ENCODE results near the gene LTB.

The LTB gene

GRCh38 chr6:31558318-31558625 lies 24.0 kb downstream of the LTB start:
- ChIA-PET CTCF (interaction anchor here (1.4 to 4.1 kb wide), 3 partner anchors 38 to 65 kb away, joined by 3 to 29 read pairs (median 8); no protein-coding TSS in a partner anchor), POLR2A (no interaction called here)
- TF ChIP-seq ZFP37 (tag by site-specific recombination; IDR thresholded peaks at IDR 0.05), result no peak
- TF ChIP-seq ZNF664 (tag by site-specific recombination; IDR thresholded peaks at IDR 0.05), result no peak
- TF ChIP-seq ZNF280C (tag by site-specific recombination; IDR thresholded peaks at IDR 0.05), result no peak
- TF ChIP-seq KLF1 (tag by site-specific recombination; IDR thresholded peaks at IDR 0.05), result no peak
- no peak for TF ChIP-seq ZFHX2 (tag by site-specific recombination; conservative IDR thresholded peaks at IDR 0.05)
- no peak for TF ChIP-seq ZNF274 (IDR thresholded peaks at IDR 0.05; ENCODE audit: low read length)
- TF ChIP-seq ZNF274 (tag by site-specific recombination; IDR thresholded peaks at IDR 0.05; ENCODE audit: borderline replicate concordance), result no peak
- TF ChIP-seq ZNF837 (tag by site-specific recombination; IDR thresholded peaks at IDR 0.05), result no peak
- TF ChIP-seq YY2 (tag by site-specific recombination; IDR thresholded peaks at IDR 0.05), result no peak
- TF ChIP-seq ZNF48 (tag by site-specific recombination; IDR thresholded peaks at IDR 0.05), result no peak
- TF ChIP-seq ZNF596 (tag by site-specific recombination; IDR thresholded peaks at IDR 0.05), result no peak
- no peak for TF ChIP-seq ZBTB26 (tag by site-specific recombination; optimal IDR thresholded peaks at IDR 0.05)
- TF ChIP-seq ZNF23 (tag by site-specific recombination; IDR thresholded peaks at IDR 0.05; ENCODE audit: borderline replicate concordance), result no peak
- TF ChIP-seq ZNF473 (tag by site-specific recombination; IDR thresholded peaks at IDR 0.05), result no peak
- TF ChIP-seq ZNF558 (tag by site-specific recombination; IDR thresholded peaks at IDR 0.05), result no peak
- no peak for TF ChIP-seq ZNF654 (tag by site-specific recombination; IDR thresholded peaks at IDR 0.05; ENCODE audit: low read depth)
- TF ChIP-seq ZNF76 (tag by site-specific recombination; IDR thresholded peaks at IDR 0.05; ENCODE audit: borderline replicate concordance, low read depth), result no peak
- Histone ChIP-seq H3K4me3 (ENCODE audit: low read depth, low read length) (no peak overlapping the region), H3K4me1 (ENCODE audit: control insufficient read depth, insufficient read depth, low read length) (no peaks in the 10 kb centered on the region), H3K36me3 (ENCODE audit: control insufficient read depth in 2 of 2, insufficient read depth in 1 of 2, low read length in 2 of 2) (peaks cover 17 to 67% of the 10 kb centered on the region in 2 experiments; a peak in 2 of 3 replicates), H3K27ac (ENCODE audit: extremely low read depth, low read depth, low read length) (no peak overlapping the region), H3K9me3 (ENCODE audit: control insufficient read depth, insufficient read depth, low read depth, low read length) (no peaks in the 10 kb centered on the region)

DNA sequence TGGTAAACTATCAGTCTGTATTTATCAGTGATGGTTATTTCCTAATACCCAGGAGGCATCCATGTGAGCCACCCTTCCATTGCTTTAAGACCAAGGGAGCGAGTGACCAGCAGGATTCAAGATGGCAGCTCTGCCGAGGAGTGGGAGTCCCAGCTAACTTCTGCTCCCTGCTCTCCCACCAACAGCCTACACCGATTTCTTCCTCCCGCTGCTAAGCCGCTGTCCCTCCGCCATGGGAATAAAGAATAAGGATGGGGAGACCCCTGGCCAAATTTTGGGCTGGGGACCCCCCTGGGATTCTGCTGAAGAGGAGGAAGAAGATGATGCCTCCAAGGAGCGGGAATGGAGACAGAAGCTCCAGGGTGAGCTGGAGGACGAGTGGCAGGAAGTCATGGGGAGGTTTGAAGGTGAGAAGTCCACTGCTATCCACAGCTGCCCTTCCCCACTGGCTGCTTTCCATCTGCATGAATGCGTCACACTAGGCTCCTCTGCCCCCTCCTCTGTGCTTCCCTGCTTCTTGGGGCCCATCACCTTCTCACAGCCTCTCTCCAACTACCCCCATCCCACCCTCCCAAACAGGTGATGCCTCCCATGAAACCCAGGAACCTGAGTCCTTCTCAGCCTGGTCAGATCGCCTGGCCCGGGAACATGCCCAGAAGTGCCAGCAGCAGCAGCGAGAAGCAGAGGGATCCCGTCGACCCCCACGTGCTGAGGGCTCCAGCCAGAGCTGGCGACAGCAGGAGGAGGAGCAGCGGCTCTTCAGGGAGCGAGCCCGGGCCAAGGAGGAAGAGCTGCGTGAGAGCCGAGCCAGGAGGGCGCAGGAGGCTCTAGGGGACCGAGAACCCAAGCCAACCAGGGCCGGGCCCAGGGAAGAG lies 24.5 kb downstream of the LTB start:
- Histone ChIP-seq H3K27ac (ENCODE audit: extremely low read depth, low read depth, low read length) (no peak overlapping the region), H3K36me3 (ENCODE audit: control insufficient read depth in 2 of 2, insufficient read depth in 1 of 2, low read length in 2 of 2) (peaks cover 21 to 70% of the 10 kb centered on the region in 2 experiments; a peak in 2 of 3 replicates), H3K4me3 (ENCODE audit: low read depth, low read length) (no peak overlapping the region), H3K4me1 (ENCODE audit: control insufficient read depth, insufficient read depth, low read length) (no peaks in the 10 kb centered on the region), H3K9me3 (ENCODE audit: control insufficient read depth, insufficient read depth, low read depth, low read length) (no peaks in the 10 kb centered on the region)
- TF ChIP-seq ZNF311 (tag by site-specific recombination; IDR thresholded peaks at IDR 0.05; ENCODE audit: borderline replicate concordance), result no peak
- ChIA-PET CTCF (interaction anchor here (0.6 to 4.1 kb wide), 6 partner anchors 9 to 64 kb away, joined by 3 to 29 read pairs (median 6); no protein-coding TSS in a partner anchor), POLR2A (interaction anchor here (0.7 kb wide), 1 partner anchor 11 kb away, joined by 3 read pairs; the partner anchor contains the start of gene ATP6V1G2)

DNA sequence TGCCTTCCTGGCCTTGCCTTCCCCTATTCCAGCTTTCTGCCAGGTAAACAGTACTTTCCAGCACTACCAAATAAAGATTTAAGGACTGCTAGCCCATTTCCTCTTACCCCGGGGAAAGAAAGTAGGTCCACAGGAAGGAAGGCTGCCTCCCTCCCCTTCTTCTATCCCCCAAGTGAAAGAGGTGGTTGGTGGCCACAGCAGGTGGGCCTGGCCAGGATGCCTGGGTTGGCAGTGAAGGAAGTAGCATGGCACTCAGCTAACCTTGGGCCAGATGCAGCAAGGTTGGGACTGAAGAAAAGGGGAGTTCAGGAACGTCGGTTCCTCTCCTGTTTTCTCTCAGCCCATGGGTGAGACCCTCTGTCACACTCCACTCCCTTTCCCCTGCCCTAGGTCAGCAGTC lies 25.9 kb downstream of the LTB start:
- CTCF ChIA-PET, result interaction anchor here (0.5 to 2.7 kb wide), 5 partner anchors 10 to 173 kb away, joined by 3 to 14 read pairs (median 3); partner anchors contain the start of genes ATP6V1G2, DDAH2 and TNF
- H3K36me3 ChIP-seq (ENCODE audit: control insufficient read depth in 2 of 2, insufficient read depth in 1 of 2, low read length in 2 of 2), result peaks cover 26 to 78% of the 10 kb centered on the region in 2 experiments; a peak in 2 of 3 replicates
- no peaks in the 10 kb centered on the region for H3K9me3 ChIP-seq (ENCODE audit: control insufficient read depth, insufficient read depth, low read depth, low read length)
- H3K4me1 ChIP-seq (ENCODE audit: control insufficient read depth, insufficient read depth, low read length), result no peaks in the 10 kb centered on the region
- H3K4me3 ChIP-seq (ENCODE audit: low read depth, low read length), result no peak overlapping the region
- POLR2A ChIA-PET, result no interaction called here
- H3K27ac ChIP-seq (ENCODE audit: extremely low read depth, low read depth, low read length), result no peak overlapping the region
- TF ChIP-seq ZBTB20 (tag by site-specific recombination; IDR thresholded peaks at IDR 0.05) (no peak), ZNF623 (tag by site-specific recombination; IDR thresholded peaks at IDR 0.05) (no peak), ZNF341 (tag by site-specific recombination; IDR thresholded peaks at IDR 0.05; ENCODE audit: low read depth) (no peak), ZNF394 (tag by site-specific recombination; IDR thresholded peaks at IDR 0.05; ENCODE audit: borderline replicate concordance) (no peak), ZNF664 (tag by site-specific recombination; IDR thresholded peaks at IDR 0.05) (no peak), ZNF561 (tag by site-specific recombination; IDR thresholded peaks at IDR 0.05; ENCODE audit: borderline replicate concordance) (no peak)
- TF ChIP-seq, protein P1, sequence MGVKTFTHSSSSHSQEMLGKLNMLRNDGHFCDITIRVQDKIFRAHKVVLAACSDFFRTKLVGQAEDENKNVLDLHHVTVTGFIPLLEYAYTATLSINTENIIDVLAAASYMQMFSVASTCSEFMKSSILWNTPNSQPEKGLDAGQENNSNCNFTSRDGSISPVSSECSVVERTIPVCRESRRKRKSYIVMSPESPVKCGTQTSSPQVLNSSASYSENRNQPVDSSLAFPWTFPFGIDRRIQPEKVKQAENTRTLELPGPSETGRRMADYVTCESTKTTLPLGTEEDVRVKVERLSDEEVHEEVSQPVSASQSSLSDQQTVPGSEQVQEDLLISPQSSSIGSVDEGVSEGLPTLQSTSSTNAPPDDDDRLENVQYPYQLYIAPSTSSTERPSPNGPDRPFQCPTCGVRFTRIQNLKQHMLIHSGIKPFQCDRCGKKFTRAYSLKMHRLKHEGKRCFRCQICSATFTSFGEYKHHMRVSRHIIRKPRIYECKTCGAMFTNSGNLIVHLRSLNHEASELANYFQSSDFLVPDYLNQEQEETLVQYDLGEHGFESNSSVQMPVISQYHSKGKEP (tag by site-specific recombination; IDR thresholded peaks at IDR 0.05), result no peak
- TF ChIP-seq, protein P2, sequence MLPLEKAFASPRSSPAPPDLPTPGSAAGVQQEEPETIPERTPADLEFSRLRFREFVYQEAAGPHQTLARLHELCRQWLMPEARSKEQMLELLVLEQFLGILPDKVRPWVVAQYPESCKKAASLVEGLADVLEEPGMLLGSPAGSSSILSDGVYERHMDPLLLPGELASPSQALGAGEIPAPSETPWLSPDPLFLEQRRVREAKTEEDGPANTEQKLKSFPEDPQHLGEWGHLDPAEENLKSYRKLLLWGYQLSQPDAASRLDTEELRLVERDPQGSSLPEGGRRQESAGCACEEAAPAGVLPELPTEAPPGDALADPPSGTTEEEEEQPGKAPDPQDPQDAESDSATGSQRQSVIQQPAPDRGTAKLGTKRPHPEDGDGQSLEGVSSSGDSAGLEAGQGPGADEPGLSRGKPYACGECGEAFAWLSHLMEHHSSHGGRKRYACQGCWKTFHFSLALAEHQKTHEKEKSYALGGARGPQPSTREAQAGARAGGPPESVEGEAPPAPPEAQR (tag by site-specific recombination; IDR thresholded peaks at IDR 0.05), result no peak

Measured in HEK293 (cell line).